ENCODE data around the gene ARV1. TPM values are rescaled to one million over a fixed set of nuclear protein-coding genes. Genes with fewer than 3 reads are reported as not detected.

The ARV1 gene
- 31.5 and 34.7 TPM in 2 replicates for total RNA-seq (2014; rRNA removed; shearing (Covaris generic))
- polyA plus RNA-seq (2015; cell fraction: cytosol; rRNA removed), result 33.7 and 35.8 TPM in 2 replicates
- polyA plus RNA-seq (2015; cell fraction: nucleus; rRNA removed), result 34.3 and 36.7 TPM in 2 replicates

GRCh38 chr1:230978491-230979388 lies at the start of gene ARV1, which contains the start of gene TTC13:
Gene ARV1, plus strand, starts transcription at chr1:230979094. Its CDS starts 12 bp downstream, at chr1:230979106.
Gene TTC13, minus strand, starts transcription at chr1:230978861. Its CDS starts 31 bp downstream, at chr1:230978830.
- peak; percentile 99 for DNase-seq (ENCODE audit: low read depth)

GRCh38 chr1:230930986-230931385 lies 47.9 kb upstream of the ARV1 start:
- no peak for DNase-seq (ENCODE audit: low read depth)

GRCh38 chr1:230935852-230936251 lies 43.0 kb upstream of the ARV1 start:
- DNase-seq (ENCODE audit: low read depth), result no peak

- DNase-seq (ENCODE audit: low read depth), result no peak
These were observed 42.4 kb upstream of the ARV1 start for GRCh38 chr1:230936475-230936874.

DNA sequence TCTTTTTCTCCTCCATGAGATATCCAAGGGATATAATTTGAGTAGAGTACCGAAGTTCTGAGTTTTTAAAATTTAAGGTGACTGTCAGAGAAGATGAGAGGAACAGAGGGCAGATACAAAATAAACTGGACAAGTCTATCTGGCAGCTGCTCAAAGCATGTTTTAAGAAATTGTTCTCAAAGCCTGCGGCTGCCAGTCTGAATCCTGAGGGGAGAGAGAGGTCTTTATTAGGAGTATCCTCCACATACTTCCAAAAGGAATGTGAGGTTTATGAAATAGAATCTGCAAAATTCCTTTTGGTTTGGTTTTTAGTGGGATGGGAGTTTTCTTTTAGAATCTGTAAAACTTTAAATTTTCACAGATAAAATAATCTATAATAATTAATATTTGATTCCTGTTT lies 41.5 kb upstream of the ARV1 start:
- DNase-seq (ENCODE audit: low read depth), result no peak

- no peak for DNase-seq (ENCODE audit: low read depth)
These were observed 39.9 kb upstream of the ARV1 start for GRCh38 chr1:230938924-230939368.

GRCh38 chr1:230939806-230940489 lies 38.9 kb upstream of the ARV1 start:
- DNase-seq (ENCODE audit: low read depth), result no peak

DNA sequence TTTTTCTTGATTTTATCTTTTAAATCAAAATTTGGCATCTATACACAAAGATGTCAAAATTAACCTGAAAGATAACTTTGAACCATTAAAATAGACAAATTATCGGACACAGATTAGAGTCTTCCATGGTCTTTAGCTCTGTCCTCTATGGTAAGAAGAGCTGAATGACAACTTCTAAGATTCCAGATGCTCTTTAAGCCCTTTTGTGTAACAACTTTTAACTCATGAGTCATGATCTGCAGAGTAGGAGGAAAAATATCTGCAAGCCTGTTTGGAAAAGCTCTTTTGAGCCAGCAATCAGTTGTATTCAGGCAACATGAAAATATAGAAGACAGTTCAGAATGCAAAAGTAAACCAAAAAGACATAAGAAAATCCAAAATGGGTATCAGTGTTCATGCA lies 38.0 kb upstream of the ARV1 start:
- no peak for DNase-seq (ENCODE audit: low read depth)

DNA sequence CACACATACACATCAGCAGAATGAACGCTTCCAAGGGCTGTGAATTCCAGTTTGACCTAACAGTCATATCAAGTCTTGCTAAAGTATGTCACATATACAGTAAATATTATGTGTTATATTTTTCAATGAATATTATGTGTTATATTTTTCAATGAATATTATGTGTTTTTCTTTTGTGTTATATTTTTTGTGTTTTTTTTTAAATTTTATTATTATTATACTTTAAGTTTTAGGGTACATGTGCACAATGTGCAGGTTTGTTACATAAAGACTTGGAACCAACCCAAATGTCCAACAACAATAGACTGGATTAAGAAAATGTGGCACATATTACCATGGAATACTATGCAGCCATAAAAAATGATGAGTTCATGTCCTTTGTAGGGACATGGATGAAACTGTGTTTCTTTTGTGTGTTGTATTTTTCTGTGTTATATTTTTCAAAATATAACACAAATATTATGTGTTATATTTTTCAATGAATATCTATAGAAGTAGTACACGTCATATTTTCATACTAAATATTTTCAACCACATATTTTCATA lies 35.8 kb upstream of the ARV1 start:
- DNase-seq (ENCODE audit: low read depth), result no peak

- no peak for DNase-seq (ENCODE audit: low read depth)
These were observed 30.6 kb upstream of the ARV1 start for GRCh38 chr1:230948301-230948700.

DNA sequence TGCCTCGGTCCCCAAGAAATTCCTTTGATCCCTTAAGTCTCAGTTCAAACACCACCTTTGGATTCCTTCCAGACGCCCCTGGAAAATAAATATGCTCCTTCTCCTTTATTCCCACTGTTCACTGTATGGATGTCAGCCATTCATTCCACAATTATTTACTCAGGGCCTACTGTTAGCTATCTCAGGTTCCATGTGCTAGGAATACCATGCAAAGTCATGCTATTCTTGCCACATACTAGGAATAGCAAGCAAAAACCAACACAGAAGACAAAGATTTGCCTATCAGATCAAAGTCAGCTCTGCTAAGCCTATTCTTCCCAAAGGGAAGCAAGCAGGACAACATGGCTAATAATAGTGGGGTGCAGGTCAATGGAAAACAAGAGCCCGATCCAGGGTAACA lies 30.0 kb upstream of the ARV1 start:
- DNase-seq (ENCODE audit: low read depth), result no peak

DNA sequence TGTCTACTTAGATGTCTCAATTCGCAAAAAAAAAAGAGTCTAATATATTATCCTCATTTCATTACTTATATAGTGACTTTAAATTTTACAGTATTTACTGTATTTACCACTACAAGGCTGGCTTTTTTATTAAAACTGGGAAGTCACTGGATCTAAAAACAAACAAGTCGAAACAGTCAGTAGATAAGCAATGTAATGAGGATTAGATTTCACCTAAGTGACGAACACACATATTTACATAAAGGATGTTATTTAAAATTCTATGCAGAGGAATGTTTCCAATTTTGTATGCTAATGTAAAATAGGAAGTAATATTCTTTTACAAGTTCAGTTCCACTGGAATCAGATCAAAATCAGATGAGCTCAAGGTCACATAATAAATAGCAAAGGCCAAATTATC lies 28.5 kb upstream of the ARV1 start:
- no peak for DNase-seq (ENCODE audit: low read depth)

- no peak for DNase-seq (ENCODE audit: low read depth)
These were observed 21.3 kb upstream of the ARV1 start for GRCh38 chr1:230957580-230957989.

- no peak for DNase-seq (ENCODE audit: low read depth)
These were observed 20.5 kb upstream of the ARV1 start for GRCh38 chr1:230958370-230958769.

DNA sequence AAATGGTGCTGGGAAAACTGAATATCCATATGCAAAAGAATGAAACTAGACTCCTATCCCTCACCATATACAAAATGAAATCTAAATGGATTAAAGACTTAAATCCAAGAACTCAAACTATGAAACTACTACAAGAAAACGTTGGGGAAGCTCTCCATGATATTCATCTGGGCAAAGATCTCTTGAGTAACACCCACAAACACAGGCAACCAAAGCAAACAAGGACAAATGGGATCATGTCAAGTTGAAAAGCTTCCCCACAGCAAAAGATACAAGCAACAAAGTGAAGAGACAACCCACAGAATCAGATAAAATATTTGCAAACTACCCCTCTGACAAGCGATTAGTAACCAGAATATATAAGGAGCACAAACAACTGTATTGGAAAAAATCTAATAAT lies 14.0 kb upstream of the ARV1 start:
- no peak for DNase-seq (ENCODE audit: low read depth)

DNA sequence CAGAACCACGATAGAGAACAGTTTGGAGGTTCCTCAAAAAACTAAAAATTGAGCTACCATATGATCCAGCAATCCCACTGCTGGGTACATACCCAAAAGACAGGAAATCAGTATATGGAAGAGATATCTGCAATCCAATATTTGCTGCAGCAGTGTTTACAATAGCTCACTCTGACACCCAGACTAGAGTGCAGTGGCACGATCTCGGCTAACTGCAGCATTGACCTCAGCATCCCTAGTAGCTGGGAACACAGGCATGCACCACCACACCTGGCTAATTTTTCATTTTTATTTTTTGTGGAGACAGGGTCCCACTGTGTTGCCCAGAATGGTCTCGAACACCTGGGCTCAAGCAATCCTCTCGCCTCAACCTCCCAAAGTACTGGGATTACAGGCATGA lies 13.4 kb upstream of the ARV1 start:
- DNase-seq (ENCODE audit: low read depth), result no peak

DNA sequence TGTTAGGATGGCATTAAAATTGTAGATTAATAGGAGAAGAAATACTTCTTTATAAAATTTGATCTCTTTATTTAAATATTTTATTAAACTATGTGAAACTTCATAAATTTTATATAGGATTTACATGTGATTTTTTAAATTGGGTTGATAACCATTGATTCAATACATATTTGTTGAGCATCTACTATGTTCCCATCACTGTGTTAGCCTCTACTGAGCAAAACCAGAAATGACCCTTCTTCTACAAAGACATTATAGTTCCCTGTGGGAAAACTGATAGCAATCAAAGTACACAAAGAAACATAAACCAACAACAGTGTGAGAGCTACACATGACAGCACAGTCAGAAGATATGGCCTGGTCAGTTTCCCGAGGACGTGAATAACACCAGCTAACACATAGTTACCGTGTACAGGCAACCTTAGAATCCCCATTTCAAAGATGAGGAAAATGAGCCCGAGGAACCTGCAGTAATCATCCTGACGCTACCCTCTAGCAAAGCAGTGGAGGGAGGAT lies 12.5 kb upstream of the ARV1 start:
- no peak for DNase-seq (ENCODE audit: low read depth)

DNA sequence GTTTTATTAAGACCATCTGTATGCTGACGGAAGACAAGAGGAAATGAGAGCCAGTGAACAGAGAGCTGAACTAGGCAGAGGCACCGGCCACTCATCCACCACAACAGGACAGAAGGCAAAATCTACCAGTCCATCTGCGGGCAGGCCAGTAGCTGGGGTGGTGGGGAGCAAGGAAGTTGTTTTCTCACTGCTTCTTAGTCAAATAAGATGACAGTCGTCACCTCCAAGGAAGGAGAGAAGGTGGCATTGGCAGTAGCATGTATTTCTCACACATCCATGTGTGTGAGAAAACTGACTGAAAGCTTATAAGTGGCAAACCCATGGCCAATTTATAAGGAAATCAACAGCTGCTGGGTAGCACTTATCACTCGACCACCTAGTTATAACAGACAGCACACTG lies 8.5 kb upstream of the ARV1 start:
- no peak for DNase-seq (ENCODE audit: low read depth)

DNA sequence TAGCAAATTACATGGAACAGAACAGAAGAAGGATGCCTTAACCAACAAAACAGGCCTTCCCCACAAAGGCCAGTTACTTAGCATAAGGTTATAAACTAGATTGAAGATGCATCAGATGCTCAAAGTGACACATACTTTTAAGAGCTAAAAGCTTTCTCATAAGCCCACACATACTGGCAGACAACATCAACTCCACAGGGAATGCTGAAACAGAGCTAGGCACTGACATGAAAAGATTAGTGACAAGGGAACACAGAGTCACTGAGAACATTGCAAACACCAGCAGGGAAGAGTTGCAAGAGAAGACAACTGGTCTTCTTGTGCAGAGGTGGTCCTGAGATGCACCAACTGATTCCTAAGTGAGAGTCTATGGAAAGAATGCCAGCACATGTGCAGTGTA lies 7.1 kb upstream of the ARV1 start:
- DNase-seq (ENCODE audit: low read depth), result no peak

DNA sequence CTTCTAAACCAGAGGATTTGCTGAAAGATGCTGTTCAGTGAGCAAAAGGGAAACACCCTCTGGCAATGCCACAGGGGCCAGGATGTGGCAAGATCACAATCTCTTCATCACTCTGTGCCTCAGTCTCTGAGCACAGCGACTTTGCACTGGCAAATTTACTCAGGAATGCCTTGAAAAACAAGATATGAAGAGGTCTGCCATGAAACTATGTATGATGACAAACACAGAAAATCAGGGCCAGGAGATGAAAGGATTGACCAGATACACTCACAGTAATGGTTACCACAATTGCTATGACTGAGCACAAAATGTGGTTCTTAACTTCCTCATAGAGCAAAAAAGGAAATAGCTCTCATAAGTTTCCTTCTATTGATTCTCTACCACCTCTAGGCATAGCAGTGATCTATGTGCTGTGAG lies 6.0 kb upstream of the ARV1 start:
- DNase-seq (ENCODE audit: low read depth), result peak; percentile 38

GRCh38 chr1:230975636-230976035 lies 3.3 kb upstream of the ARV1 start:
- DNase-seq (ENCODE audit: low read depth), result no peak

GRCh38 chr1:230976360-230976759 lies 2.5 kb upstream of the ARV1 start:
- DNase-seq (ENCODE audit: low read depth), result no peak

All from HT1080 (cell line).